HG03039 (cell line): ENCODE measurements around the gene SERPINA1.

Experiments
- ATAC-seq: cut with Tn5 transposase; IDR thresholded peaks from one replicate; pipeline ENCODE4 v1.9.1; 2021; ENCODE audit warnings: mild to moderate bottlenecking, moderate library complexity; ENCODE audit not compliant: unreplicated experiment

The SERPINA1 gene

DNA sequence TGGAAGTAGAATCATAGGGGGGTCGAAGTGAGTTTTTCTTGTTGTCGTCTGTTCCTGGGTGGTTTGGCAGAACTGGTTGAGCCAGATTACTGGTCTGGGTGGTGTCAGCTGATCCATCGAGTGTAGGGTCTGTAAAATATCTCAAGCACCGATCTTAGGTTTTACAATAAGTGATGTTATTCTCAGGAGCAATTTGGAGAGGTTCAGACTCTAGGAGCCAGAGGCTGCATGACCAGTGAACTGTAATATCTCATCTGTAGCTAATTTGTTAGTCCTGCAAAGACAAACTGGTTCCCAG is 9.7 kb upstream of the SERPINA1 start:
- ATAC-seq = no peak

DNA sequence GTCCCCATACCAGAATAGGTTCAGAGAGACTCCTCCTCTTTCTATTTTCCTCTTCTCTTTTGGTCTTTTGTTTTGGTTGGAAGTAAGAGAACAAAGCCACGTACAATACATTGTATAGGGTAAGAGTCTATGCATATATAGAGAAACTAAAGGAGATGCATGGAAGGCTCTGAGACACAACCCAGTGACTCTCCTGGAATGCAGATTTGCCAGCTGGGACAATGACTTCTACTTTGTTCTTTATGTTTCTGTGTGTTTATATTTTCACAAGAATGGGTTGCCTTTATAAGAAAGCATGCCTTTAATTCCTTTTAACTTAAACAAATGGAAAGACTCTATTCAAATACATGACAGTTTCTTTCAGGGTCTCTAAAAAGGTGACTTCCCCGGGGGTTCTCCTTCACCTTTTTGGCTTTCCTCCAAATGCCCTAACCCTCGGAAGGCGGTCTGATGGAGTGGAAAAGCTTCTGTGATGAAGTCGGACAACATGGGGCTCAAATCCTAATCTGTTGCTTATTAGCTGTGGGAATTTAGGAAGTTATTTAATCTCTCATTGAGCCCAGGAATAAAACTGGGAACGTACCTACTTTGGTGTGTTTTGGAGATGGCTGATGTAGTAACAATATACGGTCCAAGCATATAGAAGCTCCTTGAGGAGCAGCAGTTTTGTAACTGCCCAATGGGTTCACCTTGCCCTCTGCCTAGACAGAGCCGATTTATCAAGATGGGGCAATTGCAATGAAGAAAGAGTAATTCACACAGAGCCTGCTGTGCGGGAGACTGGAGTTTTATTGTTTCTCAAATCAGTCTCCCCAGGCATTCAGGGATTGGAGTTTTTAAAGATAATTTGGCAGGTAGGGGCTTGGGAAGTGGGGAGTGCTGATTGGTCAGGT is 9.1 kb upstream of the SERPINA1 start:
- ATAC-seq = no peak

DNA sequence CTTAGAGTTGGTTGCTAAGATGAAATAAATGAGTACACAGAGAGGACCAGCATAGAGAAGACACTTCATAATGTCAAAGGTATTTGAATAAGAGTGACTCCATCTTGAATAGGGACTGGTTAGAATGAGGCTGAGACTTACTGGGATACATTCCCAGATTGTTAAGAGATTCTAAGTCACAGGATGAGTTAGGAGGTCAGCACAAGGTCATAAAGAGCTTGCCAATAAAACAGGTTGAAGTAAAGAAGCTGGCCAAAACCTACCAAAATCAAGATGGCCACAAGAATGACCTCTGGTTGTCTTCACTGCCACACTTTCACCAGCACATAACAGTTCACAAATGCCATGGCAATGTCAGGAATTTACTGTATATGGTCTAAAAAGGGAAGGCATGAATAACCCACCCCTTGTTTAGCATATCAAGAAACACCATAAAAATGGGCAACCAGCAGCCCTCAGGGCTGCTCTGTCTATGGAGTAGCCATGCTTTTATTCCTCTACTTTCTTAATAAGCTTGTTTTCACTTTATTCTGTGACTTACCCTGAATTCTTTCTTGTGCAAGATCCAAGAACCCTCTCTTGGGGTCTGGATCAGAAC is 8.3 kb upstream of the SERPINA1 start:
- no peak for ATAC-seq

- no peak for ATAC-seq
Observed at GRCh38 chr14:94395888-94396574, 7.6 kb upstream of the SERPINA1 start.

DNA sequence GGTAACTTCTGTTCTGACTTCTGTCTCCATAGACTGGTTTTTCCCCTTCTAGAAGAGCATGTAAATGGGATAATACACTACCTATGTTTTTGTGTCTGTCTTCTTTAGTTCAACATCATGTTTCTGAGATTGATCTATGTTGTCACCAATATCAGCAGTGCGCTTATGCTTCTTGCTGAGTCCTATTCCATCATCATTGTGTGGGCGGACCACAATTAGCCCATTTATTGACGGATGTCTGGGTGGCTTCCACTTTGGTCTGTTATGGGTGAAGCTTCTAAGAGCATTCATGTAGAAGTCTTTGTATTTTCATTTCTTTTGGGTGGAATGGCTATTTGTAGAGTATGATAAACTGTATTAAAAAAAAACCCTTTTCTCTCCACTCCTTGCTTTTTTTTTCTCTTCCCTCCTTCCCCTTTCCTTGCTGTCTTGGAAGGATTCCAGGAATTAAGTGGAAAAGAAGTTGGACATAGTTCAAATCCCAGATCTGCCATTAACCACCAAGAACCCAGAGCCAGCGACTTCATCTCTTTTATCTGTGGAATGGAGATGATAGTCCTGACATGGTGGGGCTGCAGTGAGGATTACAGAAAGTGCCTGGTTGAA is 7.0 kb upstream of the SERPINA1 start:
- no peak for ATAC-seq

GRCh38 chr14:94394581-94395207 is 6.3 kb upstream of the SERPINA1 start:
- ATAC-seq = no peak

DNA sequence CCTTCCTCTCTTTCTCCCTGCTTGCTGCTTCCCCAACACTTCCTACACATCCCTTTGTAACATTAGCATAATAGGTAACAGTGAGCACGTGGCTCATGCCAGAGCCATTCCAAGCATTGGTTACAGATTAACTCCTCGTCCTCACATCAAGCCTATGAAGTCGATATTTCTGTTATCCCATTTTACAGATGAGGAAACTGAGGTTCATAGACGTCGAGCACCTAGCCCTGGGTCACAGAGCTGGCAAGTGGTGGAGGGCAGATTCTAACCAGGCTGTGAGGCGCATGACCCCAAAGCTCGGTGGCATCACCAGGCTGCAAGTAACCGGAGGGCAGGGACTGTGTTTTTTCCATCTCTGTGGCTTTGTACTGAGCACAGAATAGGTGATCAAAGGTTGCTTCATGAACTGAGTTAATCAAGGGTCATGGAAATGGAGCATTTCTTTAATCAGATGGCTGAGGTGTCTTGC is 5.7 kb upstream of the SERPINA1 start:
- ATAC-seq = no peak

GRCh38 chr14:94393474-94393873 is 5.1 kb upstream of the SERPINA1 start:
- ATAC-seq = no peak

DNA sequence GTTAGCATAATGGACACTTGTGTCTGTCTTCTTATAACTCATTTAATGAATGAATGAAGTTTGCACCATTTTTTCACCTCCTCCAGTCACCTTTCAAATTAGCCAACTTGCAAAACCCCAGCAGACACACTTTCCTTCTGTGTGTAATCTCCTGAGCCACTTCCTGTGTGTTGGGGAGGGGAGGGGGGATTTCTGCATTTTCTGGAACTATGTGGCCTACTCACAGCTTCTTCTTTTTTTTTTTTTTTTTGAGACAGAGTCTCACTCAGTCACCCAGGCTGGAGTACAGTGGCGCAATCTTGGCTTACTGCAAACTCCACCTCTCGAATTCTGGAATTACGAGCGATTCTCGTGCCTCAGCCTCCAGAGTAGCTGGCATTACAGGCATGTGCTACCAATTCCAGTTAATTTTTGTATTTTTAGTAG is 4.1 kb upstream of the SERPINA1 start:
- ATAC-seq = no peak

DNA sequence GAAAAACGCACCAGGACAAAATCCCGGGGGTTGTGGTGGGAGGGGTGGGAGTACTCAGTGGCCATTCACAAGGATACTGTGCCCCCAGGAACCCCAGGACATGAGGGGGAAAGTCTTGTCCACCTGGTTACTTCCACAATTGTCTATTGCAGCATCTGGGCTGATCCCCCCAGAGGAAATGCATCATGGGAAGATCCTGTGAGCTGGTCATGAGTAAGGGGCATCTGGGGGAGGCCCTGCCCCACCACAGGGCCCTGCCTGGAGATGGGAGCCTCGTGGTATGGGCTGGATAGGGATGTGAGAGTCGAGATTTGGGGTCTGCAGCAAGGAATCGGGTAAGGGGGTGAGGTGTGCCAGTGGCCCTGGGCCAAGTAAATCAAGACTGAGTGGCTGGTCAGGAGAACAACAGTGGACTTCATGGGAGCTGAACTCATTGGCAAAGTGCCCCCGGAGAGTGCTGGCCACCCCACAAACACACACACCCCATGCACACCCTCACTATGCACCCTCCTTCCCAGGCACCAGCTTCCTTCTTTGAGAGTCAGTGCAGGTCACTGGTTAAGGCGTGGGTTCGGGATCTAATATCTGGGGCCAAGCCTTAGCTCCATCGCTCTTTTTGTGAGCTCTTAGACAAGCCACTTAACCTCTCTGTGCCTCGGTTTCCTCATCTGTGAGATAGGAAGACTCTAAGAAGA is 3.0 kb upstream of the SERPINA1 start:
- no peak for ATAC-seq

- no peak for ATAC-seq
Observed at GRCh38 chr14:94390372-94391086, 2.1 kb upstream of the SERPINA1 start.

GRCh38 chr14:94389731-94390371 is 1.4 kb upstream of the SERPINA1 start:
- ATAC-seq = no peak

GRCh38 chr14:94389104-94389469 is 685 bp upstream of the SERPINA1 start:
- no peak for ATAC-seq

DNA sequence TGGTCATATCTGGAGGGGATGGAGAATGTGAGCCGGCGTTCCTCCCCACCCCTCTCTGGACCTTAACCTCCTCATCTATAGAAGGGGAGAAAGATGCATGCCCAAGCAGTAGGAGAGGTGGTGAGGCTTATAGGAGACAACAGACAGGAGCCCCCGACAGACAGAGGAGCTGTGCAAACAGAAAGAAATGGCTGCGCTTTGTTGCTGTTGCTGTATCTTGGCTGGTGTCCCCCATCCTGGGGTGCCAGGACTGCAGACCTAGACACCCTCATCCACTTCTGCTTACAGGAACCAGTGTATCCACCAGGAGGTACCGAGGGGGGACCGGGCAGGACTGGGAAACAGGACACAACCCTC is 397 bp downstream of the SERPINA1 start:
- no peak for ATAC-seq

DNA sequence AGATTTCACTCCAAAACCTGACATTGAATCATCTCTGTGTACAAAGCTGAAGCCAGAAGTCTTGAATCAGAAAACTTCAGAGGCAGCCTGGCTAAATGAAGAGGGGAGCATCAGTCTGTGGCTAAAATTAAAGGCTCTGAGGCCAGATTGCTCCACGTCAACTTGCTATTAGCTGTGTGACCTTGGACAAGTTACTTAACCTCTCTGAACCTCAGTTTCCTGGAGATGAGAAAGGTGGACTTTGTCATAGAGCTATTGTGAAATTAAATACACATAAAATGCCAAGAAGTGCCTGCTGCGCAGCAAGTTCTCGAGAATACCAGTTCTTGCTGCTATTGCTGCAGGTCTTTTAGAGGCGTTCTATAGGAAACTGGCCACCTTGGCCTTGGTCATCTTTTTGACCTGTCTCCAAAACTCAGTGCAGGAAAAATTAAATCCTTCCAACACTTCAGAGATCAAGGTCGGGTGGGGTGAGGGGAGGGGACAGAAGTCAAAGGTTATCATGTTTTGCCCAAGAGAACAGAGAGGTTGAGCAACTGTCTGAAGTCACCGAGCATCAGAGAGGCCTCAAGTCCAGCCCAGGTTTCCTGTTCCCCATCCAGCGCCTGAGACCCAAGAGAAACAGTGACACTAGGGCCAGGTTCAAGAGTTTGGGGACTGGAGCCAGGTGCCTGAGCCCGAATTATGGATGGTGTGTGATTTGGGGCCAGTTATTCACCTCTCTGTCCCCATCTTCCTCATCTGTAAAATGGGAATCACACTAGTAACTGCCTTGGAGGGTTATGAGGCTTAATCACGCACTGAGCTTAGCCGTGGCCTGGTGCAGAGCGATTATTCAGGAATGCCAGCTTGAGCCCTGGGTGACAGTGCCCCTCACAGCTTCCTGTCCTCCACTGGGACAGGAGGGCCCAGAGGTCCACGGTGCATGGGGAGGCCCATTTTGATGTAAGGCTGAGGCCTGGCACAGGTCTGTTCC is 1.1 kb downstream of the SERPINA1 start:
- no peak for ATAC-seq

GRCh38 chr14:94386085-94387031 is 2.0 kb downstream of the SERPINA1 start:
- ATAC-seq = no peak

DNA sequence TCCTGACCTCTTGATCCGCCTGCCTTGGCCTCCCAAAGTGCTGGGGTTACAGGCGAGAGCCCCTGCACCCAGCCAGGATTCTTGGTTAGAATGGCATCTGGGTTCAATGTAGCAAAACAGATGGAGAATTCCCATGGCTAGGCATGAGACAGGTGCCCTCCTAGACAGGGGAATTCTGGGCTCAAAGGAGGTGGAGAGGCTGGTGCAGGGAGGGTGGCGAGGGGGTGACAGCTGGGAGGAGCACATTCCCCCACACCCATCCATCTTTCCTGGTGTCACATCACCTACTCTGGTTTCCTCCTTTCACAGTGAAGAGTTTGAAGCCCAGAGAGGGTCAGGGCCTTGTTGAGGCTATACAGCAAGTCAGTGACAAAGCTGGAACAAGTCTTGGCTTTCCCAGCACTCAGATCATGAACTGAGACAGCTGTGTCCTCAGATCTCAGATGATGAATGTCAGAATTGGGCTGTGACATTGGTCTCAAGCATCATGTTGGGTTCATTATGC is 2.8 kb downstream of the SERPINA1 start:
- ATAC-seq = no peak
